SK-N-SH treated with all-trans-retinoic acid at 6 μM for 48 hours (cell line): ENCODE measurements around the gene FAM53A.

ENCODE experiments used
- ARNTL ChIP-seq: fragments of 450-650 bp; formaldehyde crosslinking; IDR thresholded peaks from 2 replicates; pipeline ENCODE4 v1.5.0; 2020; ENCODE audit warnings: low read depth, mild to moderate bottlenecking, moderate library complexity, borderline replicate concordance
- CSRNP3 ChIP-seq: fragments of 250-450 bp; sonication (Bioruptor Pico); IDR thresholded peaks from 2 replicates; pipeline ENCODE4 v1.5.1; 2021; ENCODE audit warnings: mild to moderate bottlenecking, moderate library complexity
- ZFP3 ChIP-seq: fragments of 250-450 bp; sonication (Bioruptor Pico); IDR thresholded peaks from 2 replicates; pipeline ENCODE4 v1.5.0; 2020; ENCODE audit warnings: mild to moderate bottlenecking, moderate library complexity
- ZNF70 ChIP-seq: fragments of 450-650 bp; formaldehyde crosslinking; IDR thresholded peaks from 2 replicates; pipeline ENCODE4 v1.5.0; 2020; ENCODE audit warnings: mild to moderate bottlenecking, moderate library complexity
- ZNF8 ChIP-seq: fragments of 450-650 bp; formaldehyde crosslinking; IDR thresholded peaks from 2 replicates; pipeline ENCODE4 v1.5.0; 2020; ENCODE audit warnings: mild to moderate bottlenecking, moderate library complexity
- TF ChIP-seq, protein P1 (sequence below): fragments of 250-450 bp; sonication (Bioruptor Pico); IDR thresholded peaks from 2 replicates; pipeline ENCODE4 v1.8.0; 2020; ENCODE audit warnings: mild to moderate bottlenecking, moderate library complexity, borderline replicate concordance

DNA sequence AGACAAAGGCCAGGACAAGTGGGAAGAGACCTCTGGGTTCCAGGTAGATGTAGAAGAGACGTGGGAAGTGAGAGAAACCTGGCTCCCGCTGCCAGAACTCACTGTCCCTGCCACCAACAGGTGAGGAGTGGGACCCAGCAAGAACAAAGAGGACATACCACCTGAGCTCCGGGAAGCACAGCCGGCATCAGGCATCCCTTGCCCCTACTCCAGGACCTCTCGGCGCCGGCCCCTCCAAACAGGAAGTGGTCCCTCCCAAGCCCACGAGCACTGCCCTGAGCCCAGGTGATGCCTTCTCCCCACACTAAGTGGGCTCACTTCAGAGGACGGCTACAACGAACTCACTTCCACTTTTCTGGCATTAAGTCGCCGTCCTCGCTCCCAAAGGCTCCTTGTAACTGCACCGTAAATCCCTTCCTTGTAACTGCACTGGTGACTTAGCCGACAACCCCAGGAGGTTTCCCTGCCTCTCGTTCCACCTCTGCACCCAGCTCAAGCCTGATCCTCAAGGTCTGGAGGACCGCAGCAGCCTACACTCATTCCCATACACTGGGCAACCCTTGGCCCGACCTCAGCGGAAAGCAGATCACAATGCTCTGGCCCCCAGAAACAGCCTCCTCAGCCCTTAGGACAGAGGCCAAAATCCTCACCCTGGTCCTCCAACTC lies 8.8 kb downstream of the FAM53A start:
- no peak for TF ChIP-seq ZFP3 (CRISPR knock-in tag)
- no peak for TF ChIP-seq CSRNP3
- TF ChIP-seq ARNTL (CRISPR knock-in tag), result no peak
- TF ChIP-seq ZNF8 (CRISPR knock-in tag), result no peak
- TF ChIP-seq ZNF70 (CRISPR knock-in tag), result no peak
- TF ChIP-seq, protein P1, sequence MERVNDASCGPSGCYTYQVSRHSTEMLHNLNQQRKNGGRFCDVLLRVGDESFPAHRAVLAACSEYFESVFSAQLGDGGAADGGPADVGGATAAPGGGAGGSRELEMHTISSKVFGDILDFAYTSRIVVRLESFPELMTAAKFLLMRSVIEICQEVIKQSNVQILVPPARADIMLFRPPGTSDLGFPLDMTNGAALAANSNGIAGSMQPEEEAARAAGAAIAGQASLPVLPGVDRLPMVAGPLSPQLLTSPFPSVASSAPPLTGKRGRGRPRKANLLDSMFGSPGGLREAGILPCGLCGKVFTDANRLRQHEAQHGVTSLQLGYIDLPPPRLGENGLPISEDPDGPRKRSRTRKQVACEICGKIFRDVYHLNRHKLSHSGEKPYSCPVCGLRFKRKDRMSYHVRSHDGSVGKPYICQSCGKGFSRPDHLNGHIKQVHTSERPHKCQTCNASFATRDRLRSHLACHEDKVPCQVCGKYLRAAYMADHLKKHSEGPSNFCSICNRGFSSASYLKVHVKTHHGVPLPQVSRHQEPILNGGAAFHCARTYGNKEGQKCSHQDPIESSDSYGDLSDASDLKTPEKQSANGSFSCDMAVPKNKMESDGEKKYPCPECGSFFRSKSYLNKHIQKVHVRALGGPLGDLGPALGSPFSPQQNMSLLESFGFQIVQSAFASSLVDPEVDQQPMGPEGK (CRISPR knock-in tag), result no peak
